ENCODE measurements around the gene UBQLN3.

Gene UBQLN3

GRCh38 chr11:5521540-5521939, 11.8 kb upstream of the UBQLN3 start:
- TF ChIP-seq CTCF (IDR thresholded peaks at IDR 0.05; ENCODE audit: low read depth, low read length) (no peak), POLR2A (IDR thresholded peaks at IDR 0.05; ENCODE audit: extremely low read depth, insufficient read length) (no peak), MAX (IDR thresholded peaks at IDR 0.05; ENCODE audit: low read depth, low read length) (no peak), MYC (IDR thresholded peaks at IDR 0.05; ENCODE audit: low read depth, low read length) (no peak)

GRCh38 chr11:5516599-5516998, 6.8 kb upstream of the UBQLN3 start, which contains the start of gene UBQLNL:
TSS of gene UBQLNL (minus strand) at chr11:5516699. CDS start at chr11:5516441, 258 bp downstream.
- no peak for DNase-seq (ENCODE audit: low read depth)
- no peak within 1 kb of the TSS for H3K4me3 ChIP-seq (ENCODE audit: low read depth, low read length)
- TF ChIP-seq CTCF (IDR thresholded peaks at IDR 0.05; ENCODE audit: low read depth, low read length) (no peak), MYC (IDR thresholded peaks at IDR 0.05; ENCODE audit: low read depth, low read length) (no peak), MAX (IDR thresholded peaks at IDR 0.05; ENCODE audit: low read depth, low read length) (no peak), POLR2A (IDR thresholded peaks at IDR 0.05; ENCODE audit: extremely low read depth, insufficient read length) (no peak)

More at GRCh38 chr11:5521540-5521939, 11.8 kb upstream of the UBQLN3 start:
- no peak for DNase-seq (ENCODE audit: low read depth)
- H3K4me3 ChIP-seq (ENCODE audit: low read depth, low read length) = no peak overlapping the region

GRCh38 chr11:5514841-5515240, 5.1 kb upstream of the UBQLN3 start:
- TF ChIP-seq POLR2A (IDR thresholded peaks at IDR 0.05; ENCODE audit: extremely low read depth, insufficient read length) (no peak), CTCF (IDR thresholded peaks at IDR 0.05; ENCODE audit: low read depth, low read length) (no peak), MYC (IDR thresholded peaks at IDR 0.05; ENCODE audit: low read depth, low read length) (no peak), MAX (IDR thresholded peaks at IDR 0.05; ENCODE audit: low read depth, low read length) (no peak)
- DNase-seq (ENCODE audit: low read depth) = no peak
- no peak overlapping the region for H3K4me3 ChIP-seq (ENCODE audit: low read depth, low read length)

GRCh38 chr11:5508605-5509004, 1.2 kb downstream of the UBQLN3 start:
- H3K4me3 ChIP-seq (ENCODE audit: low read depth, low read length) = no peak overlapping the region
- no peak for DNase-seq (ENCODE audit: low read depth)
- TF ChIP-seq POLR2A (IDR thresholded peaks at IDR 0.05; ENCODE audit: extremely low read depth, insufficient read length) (no peak), MYC (IDR thresholded peaks at IDR 0.05; ENCODE audit: low read depth, low read length) (no peak), CTCF (IDR thresholded peaks at IDR 0.05; ENCODE audit: low read depth, low read length) (no peak), MAX (IDR thresholded peaks at IDR 0.05; ENCODE audit: low read depth, low read length) (no peak)

- H3K4me3 ChIP-seq (ENCODE audit: low read depth, low read length) = no peak overlapping the region
- TF ChIP-seq CTCF (IDR thresholded peaks at IDR 0.05; ENCODE audit: low read depth, low read length) (no peak), MAX (IDR thresholded peaks at IDR 0.05; ENCODE audit: low read depth, low read length) (no peak), MYC (IDR thresholded peaks at IDR 0.05; ENCODE audit: low read depth, low read length) (no peak), POLR2A (IDR thresholded peaks at IDR 0.05; ENCODE audit: extremely low read depth, insufficient read length) (no peak)
- no peak for DNase-seq (ENCODE audit: low read depth)
Measured at GRCh38 chr11:5507933-5508305, 1.8 kb downstream of the UBQLN3 start.
